SK-N-SH (cell line): Measurements from ENCODE around the gene THUMPD2.

Experiments
- CHD2 ChIP-seq: fragments of 150-350 bp; IDR thresholded peaks from 2 replicates; pipeline ENCODE4 v1.6.1; 2018; ENCODE audit warnings: low read length; ENCODE audit not compliant: partially characterized antibody
- ELF1 ChIP-seq: IDR thresholded peaks from 2 replicates; pipeline ENCODE4 v1.4.0; 2012
- EP300 ChIP-seq, 2 experiments: IDR thresholded peaks; 2 replicates each; pipeline versions ENCODE4 v1.4.0 to v1.6.1; 2012; ENCODE audit warnings: borderline replicate concordance in 1 of 2, low read depth in 1 of 2, low read length in 1 of 2
- MAX ChIP-seq: IDR thresholded peaks from 2 replicates; pipeline ENCODE4 v1.4.0; 2012; ENCODE audit warnings: low read depth
- MXI1 ChIP-seq: IDR thresholded peaks from 2 replicates; pipeline ENCODE4 v1.6.1; 2012; ENCODE audit warnings: mild to moderate bottlenecking, low read depth, low read length, improper control_type of control experiment
- NFIC ChIP-seq: IDR thresholded peaks from 2 replicates; pipeline ENCODE4 v1.4.0; 2012; ENCODE audit warnings: borderline replicate concordance
- POLR2AphosphoS5 ChIP-seq: IDR thresholded peaks from 2 replicates; pipeline ENCODE4 v1.6.1; 2012; ENCODE audit warnings: low read depth, low read length
- TAF1 ChIP-seq: IDR thresholded peaks from 2 replicates; pipeline ENCODE4 v1.6.1; 2012; ENCODE audit warnings: low read depth, mild to moderate bottlenecking, low read length, moderate library complexity, borderline replicate concordance
- TCF12 ChIP-seq: IDR thresholded peaks from 2 replicates; pipeline ENCODE4 v1.4.0; 2012
- USF1 ChIP-seq: IDR thresholded peaks from 2 replicates; pipeline ENCODE4 v1.4.0; 2012; ENCODE audit warnings: low read depth, borderline replicate concordance
- YY1 ChIP-seq: IDR thresholded peaks from 2 replicates; pipeline ENCODE4 v1.4.0; 2012; ENCODE audit warnings: low read depth, mild to moderate bottlenecking
- TF ChIP-seq, protein P1 (sequence below): fragments of 200-600 bp; sonication (generic); IDR thresholded peaks from 2 replicates; pipeline ENCODE4 v1.6.1; 2017; ENCODE audit warnings: antibody characterized with exemption, mild to moderate bottlenecking, moderate library complexity

- TF ChIP-seq, protein P1, sequence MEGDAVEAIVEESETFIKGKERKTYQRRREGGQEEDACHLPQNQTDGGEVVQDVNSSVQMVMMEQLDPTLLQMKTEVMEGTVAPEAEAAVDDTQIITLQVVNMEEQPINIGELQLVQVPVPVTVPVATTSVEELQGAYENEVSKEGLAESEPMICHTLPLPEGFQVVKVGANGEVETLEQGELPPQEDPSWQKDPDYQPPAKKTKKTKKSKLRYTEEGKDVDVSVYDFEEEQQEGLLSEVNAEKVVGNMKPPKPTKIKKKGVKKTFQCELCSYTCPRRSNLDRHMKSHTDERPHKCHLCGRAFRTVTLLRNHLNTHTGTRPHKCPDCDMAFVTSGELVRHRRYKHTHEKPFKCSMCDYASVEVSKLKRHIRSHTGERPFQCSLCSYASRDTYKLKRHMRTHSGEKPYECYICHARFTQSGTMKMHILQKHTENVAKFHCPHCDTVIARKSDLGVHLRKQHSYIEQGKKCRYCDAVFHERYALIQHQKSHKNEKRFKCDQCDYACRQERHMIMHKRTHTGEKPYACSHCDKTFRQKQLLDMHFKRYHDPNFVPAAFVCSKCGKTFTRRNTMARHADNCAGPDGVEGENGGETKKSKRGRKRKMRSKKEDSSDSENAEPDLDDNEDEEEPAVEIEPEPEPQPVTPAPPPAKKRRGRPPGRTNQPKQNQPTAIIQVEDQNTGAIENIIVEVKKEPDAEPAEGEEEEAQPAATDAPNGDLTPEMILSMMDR, result no peak
- TF ChIP-seq USF1 (peak; percentile 98), TCF12 (no peak), POLR2AphosphoS5 (peak; percentile 90), ELF1 (peak; percentile 28; the same call in 1 of the 2 replicates), TAF1 (peak; percentile 66; the same call in 1 of the 2 replicates), YY1 (peak; percentile 87), MAX (peak; percentile 93), MXI1 (peak; percentile 92), NFIC (no peak), EP300 (IDR thresholded peaks at IDR 0.05; ENCODE audit: borderline replicate concordance in 1 of 2, low read depth in 1 of 2, low read length in 1 of 2) (no peak), CHD2 (peak; percentile 21)
Observed at GRCh38 chr2:39778775-39779340, at the start of gene THUMPD2.
